ENCODE results near the gene KIF18B.

- TF ChIP-seq CTCF (IDR thresholded peaks at IDR 0.05) (no peak), POLR2A (IDR thresholded peaks at IDR 0.05) (no peak)
These were observed 44.8 kb upstream of the KIF18B start for GRCh38 chr17:44992242-44992939.

All from right lobe of liver (tissue), 4 donors.